IgD-negative memory B cell (primary cell): ENCODE measurements around the gene FAM32A. TPM values are rescaled to one million over a fixed set of nuclear protein-coding genes. Genes with fewer than 3 reads are reported as not detected.
A peak's percentile ranks its signal among the peaks of the same experiment; 100 is the strongest.

Experiments
- H3K27ac Mint-ChIP-seq, 3 donors: one replicate each; pipeline ENCODE4 v1.8.0; 2020 to 2022; ENCODE audit warnings: mild to moderate bottlenecking in 3 of 3, mixed read lengths in 3 of 3, moderate library complexity in 1 of 3
- H3K27me3 Mint-ChIP-seq: one replicate; pipeline ENCODE4 v1.8.0; 2021; ENCODE audit warnings: mixed read lengths
- H3K36me3 Mint-ChIP-seq: one replicate; pipeline ENCODE4 v1.8.0; 2020; ENCODE audit warnings: mild to moderate bottlenecking, mixed read lengths
- H3K4me1 Mint-ChIP-seq, 3 donors: one replicate each; pipeline ENCODE4 v1.8.0; 2020 to 2022; ENCODE audit warnings: mixed read lengths in 3 of 3, mild to moderate bottlenecking in 1 of 3
- H3K4me3 Mint-ChIP-seq, 4 donors: one replicate each; pipeline ENCODE4 v1.8.0; 2020 to 2022; ENCODE audit warnings: mild to moderate bottlenecking in 4 of 4, mixed read lengths in 4 of 4, moderate library complexity in 3 of 4
- H3K9me3 Mint-ChIP-seq, 3 donors: one replicate each; pipeline ENCODE4 v1.8.0; 2020 to 2021; ENCODE audit warnings: mixed read lengths in 3 of 3, mild to moderate bottlenecking in 1 of 3
- polyA plus RNA-seq: library from polyadenylated mRNA; unstranded; fragments of 300-500 nt; fragmentation: Illumina TruSeq; gene quantifications from one replicate; pipeline ENCODE4 v1.2.3, GENCODE V29; 2021

Gene FAM32A
- polyA plus RNA-seq, 1 donor from 2014 or later, result 123 TPM

- peak overlapping the region; percentile 71 to 96 (median 82) for H3K27ac Mint-ChIP-seq
- peaks cover 19 to 23% (median 22%) of the 10 kb centered on the region in 3 donors for H3K4me1 Mint-ChIP-seq
- no peaks in the 10 kb centered on the region for H3K9me3 Mint-ChIP-seq
- H3K36me3 Mint-ChIP-seq, result no peaks in the 10 kb centered on the region
- peak overlapping the region; percentile 96 to 100 (median 98) for H3K4me3 Mint-ChIP-seq
- no peaks in the 10 kb centered on the region for H3K27me3 Mint-ChIP-seq
Measured at GRCh38 chr19:16184665-16185122, 516 bp upstream of the FAM32A start.

DNA sequence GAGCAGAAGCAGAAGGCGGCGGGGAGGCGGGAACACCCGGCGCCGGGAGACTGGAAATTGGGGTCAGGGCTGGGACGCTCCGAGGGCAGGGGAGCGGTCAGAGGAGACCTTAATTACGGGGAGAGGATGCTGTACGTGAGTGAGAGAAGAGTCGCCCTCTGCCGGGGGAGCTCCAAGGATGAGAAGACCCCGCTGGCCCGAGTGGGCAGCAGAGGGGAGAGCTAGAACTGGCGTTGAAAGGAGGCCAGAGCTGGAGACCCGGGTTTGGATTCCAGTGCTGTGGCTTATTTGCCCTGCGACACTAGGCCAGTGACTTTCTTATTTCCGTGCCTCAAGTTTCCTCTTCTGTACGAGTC is 536 bp downstream of the FAM32A start:
- Mint-ChIP-seq H3K27ac (peak overlapping the region; percentile 71 to 96 (median 82)), H3K4me3 (peak overlapping the region; percentile 96 to 100 (median 98)), H3K4me1 (peaks cover 19 to 25% (median 23%) of the 10 kb centered on the region in 3 donors), H3K9me3 (no peaks in the 10 kb centered on the region), H3K27me3 (no peaks in the 10 kb centered on the region), H3K36me3 (no peaks in the 10 kb centered on the region)

- H3K9me3 Mint-ChIP-seq, result no peaks in the 10 kb centered on the region
- H3K4me3 Mint-ChIP-seq, result peak overlapping the region in 1 of 4 donors; percentile 21
- H3K27ac Mint-ChIP-seq, result peak overlapping the region in 1 of 3 donors; percentile 36
- no peaks in the 10 kb centered on the region for H3K36me3 Mint-ChIP-seq
- H3K4me1 Mint-ChIP-seq, result peaks cover 14 to 21% (median 16%) of the 10 kb centered on the region in 3 donors
- no peaks in the 10 kb centered on the region for H3K27me3 Mint-ChIP-seq
Measured at GRCh38 chr19:16188521-16188920, 3.3 kb downstream of the FAM32A start.

DNA sequence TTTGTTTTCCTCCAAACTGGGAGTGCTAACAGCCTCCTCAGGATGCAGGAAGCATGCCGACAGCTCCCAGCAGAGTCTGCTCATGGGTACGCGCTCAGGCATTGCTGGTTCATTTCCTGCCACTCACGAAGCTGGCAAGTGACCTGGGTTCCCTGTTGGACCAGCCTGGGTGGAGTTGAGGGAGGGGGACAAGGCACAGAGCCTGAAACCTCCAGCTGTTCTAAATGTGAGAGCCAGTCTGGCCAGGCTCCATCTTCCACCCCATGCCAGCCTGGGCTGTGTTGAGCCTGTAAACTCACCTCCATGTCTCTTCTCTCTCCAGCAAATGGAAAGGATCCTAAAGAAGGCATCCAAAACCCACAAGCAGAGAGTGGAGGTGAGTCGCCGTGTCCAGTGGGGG is 5.0 kb downstream of the FAM32A start:
- Mint-ChIP-seq H3K36me3 (peaks cover 2% of the 10 kb centered on the region), H3K4me1 (peaks cover 13 to 17% (median 14%) of the 10 kb centered on the region in 3 donors), H3K27me3 (no peaks in the 10 kb centered on the region), H3K9me3 (no peaks in the 10 kb centered on the region), H3K27ac (peak overlapping the region in 2 of 3 donors; percentile 14 to 46), H3K4me3 (peak overlapping the region in 1 of 4 donors; percentile 50)

- Mint-ChIP-seq H3K4me3 (no peak overlapping the region), H3K27me3 (no peaks in the 10 kb centered on the region), H3K27ac (no peak overlapping the region), H3K4me1 (peaks cover 10 to 14% (median 13%) of the 10 kb centered on the region in 3 donors), H3K9me3 (no peaks in the 10 kb centered on the region), H3K36me3 (peaks cover 2% of the 10 kb centered on the region)
Measured at GRCh38 chr19:16190736-16191135, 5.5 kb downstream of the FAM32A start.

GRCh38 chr19:16191216-16191908 is 6.2 kb downstream of the FAM32A start:
- peak overlapping the region in 1 of 4 donors; percentile 66 for H3K4me3 Mint-ChIP-seq
- H3K27ac Mint-ChIP-seq, result no peak overlapping the region
- peaks cover 9 to 13% (median 10%) of the 10 kb centered on the region in 3 donors for H3K4me1 Mint-ChIP-seq
- H3K36me3 Mint-ChIP-seq, result peaks cover 2% of the 10 kb centered on the region
- H3K27me3 Mint-ChIP-seq, result no peaks in the 10 kb centered on the region
- no peaks in the 10 kb centered on the region for H3K9me3 Mint-ChIP-seq

DNA sequence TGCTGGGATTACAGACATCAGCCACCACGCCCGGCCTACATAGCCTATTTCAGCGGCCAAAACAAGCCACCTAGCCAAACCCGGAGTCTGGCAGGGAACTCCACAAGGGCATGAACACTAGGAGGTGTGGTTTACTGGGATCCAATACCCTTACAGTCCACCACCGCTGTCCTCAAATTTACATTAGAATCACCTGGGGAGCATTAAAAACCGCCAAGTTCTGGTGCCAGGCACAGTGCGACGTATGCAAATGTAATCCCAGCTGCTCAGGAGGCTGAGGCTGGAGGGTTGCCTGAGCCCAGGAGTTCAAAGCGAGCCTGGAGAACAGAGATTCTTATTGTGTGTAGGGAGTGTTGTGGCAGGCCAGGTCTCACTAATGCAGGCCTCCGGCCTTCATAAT is 8.3 kb downstream of the FAM32A start:
- peak overlapping the region in 1 of 3 donors; percentile 21 for H3K27ac Mint-ChIP-seq
- peak overlapping the region in 1 of 4 donors; percentile 12 for H3K4me3 Mint-ChIP-seq
- peaks cover 2% of the 10 kb centered on the region for H3K36me3 Mint-ChIP-seq
- H3K4me1 Mint-ChIP-seq, result peaks cover 9 to 16% (median 10%) of the 10 kb centered on the region in 3 donors
- no peaks in the 10 kb centered on the region for H3K27me3 Mint-ChIP-seq
- no peaks in the 10 kb centered on the region for H3K9me3 Mint-ChIP-seq

GRCh38 chr19:16197188-16197621 is 12.0 kb downstream of the FAM32A start:
- Mint-ChIP-seq H3K4me1 (peaks cover 16 to 29% (median 26%) of the 10 kb centered on the region in 3 donors), H3K27ac (peak overlapping the region; percentile 92 to 97 (median 97)), H3K4me3 (peak overlapping the region; percentile 88 to 96 (median 92)), H3K36me3 (peaks cover 5% of the 10 kb centered on the region), H3K27me3 (no peaks in the 10 kb centered on the region), H3K9me3 (no peaks in the 10 kb centered on the region)

DNA sequence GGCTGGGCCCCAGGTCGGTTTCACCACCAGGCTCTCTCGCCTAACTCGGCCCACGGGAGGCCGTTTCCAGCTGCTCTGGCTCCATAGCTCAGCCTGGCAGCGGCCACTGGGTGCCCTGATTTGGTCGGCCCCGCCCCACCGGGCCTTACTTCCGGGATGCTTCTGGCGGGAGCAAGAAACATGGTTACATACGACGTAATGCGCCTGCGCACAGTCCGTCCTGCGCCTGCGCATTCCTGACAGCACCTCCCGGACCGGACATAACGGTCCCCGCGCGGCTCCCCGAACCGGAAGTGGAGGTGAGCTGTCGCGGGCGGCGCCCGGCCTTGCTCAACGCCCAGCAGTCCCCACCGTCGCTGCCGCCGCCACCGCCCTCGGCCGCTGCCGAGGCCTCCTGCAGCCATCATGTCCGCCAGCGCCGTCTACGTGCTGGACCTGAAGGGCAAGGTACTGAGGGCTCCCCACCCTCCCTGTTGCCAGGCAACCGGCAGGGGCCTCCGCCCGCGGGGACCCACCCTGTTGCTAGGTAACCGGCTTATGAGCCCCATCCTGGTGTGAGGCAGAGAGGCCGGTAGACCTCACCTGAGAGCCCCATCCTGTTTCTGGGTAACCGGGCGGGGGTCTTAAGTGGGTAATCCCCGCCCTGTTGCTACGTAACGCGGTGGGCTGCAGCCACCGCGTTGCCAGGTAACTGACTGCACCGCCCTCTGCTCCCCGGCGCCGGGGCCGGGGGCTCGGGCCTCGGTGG is 12.6 kb downstream of the FAM32A start, which contains the start of gene AP1M1:
AP1M1 (plus strand) TSS at position 290 of the 748 bp plus-strand sequence; CDS start at position 406, 116 bp downstream.
- Mint-ChIP-seq H3K4me3 (peak within 1 kb of the TSS; percentile 88 to 96 (median 92)), H3K36me3 (peaks cover 5% of the 10 kb centered on the region), H3K27ac (peak within 1 kb of the TSS; percentile 92 to 97 (median 97)), H3K9me3 (no peaks in the 10 kb centered on the region), H3K27me3 (no peaks in the 10 kb centered on the region), H3K4me1 (peaks cover 22 to 35% (median 29%) of the 10 kb centered on the region in 3 donors)

DNA sequence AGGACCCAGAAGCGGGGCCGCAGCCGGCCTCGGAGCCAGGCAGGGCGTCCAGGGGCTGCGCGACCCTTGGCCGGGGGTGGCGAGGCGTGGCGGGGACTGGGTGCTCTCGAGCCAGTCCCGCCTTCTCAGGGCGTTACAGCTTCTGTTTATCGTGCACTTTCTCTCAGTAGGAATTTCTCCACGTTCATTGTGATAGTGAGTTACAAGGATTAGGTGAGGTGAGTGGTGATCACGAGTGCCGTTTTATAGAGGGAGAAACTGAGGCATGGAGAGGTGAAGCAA is 13.1 kb downstream of the FAM32A start:
- Mint-ChIP-seq H3K27ac (peak overlapping the region; percentile 29 to 92 (median 90)), H3K9me3 (no peaks in the 10 kb centered on the region), H3K4me3 (peak overlapping the region; percentile 84 to 90 (median 86)), H3K27me3 (no peaks in the 10 kb centered on the region), H3K36me3 (peaks cover 5% of the 10 kb centered on the region), H3K4me1 (peaks cover 27 to 36% (median 29%) of the 10 kb centered on the region in 3 donors)

DNA sequence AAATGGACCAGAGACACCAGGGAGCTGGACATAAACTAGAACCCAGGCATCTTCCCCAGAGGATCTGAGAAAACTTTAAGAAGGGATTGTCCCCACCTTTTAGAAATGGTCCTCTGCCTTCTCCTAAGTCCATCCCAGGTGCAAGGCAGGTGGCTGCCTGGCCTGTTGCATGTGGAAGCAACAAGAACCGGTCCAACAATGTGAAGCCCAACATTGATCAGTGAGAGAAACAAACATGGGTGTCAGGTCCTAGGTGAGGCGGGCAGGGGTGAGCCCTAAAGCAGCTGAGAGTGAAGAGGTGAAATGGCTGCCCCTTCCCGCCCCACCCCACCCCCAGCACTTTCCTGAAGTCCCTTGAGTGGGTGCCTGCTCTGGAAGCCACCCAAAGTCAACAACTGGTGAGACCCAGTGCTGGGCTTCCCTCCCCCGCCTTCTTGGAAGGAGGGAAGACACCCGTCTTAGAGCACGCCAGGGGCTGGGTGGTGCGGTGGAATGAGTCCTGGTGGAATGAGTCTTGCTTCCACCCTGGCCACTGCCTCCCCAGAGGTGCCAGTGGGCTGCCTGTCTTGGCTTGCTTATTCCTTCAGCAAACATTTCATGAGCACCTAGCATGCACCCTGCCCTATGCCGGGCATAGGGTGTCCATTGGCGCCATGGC is 14.2 kb downstream of the FAM32A start:
- Mint-ChIP-seq H3K27ac (peak overlapping the region; percentile 8 to 92 (median 85)), H3K27me3 (no peaks in the 10 kb centered on the region), H3K4me1 (peaks cover 27 to 39% (median 29%) of the 10 kb centered on the region in 3 donors), H3K4me3 (peak overlapping the region in 3 of 4 donors; percentile 84 to 90 (median 88)), H3K36me3 (peaks cover 4% of the 10 kb centered on the region), H3K9me3 (no peaks in the 10 kb centered on the region)

GRCh38 chr19:16200038-16201010 is 15.1 kb downstream of the FAM32A start:
- Mint-ChIP-seq H3K4me3 (peak overlapping the region; percentile 34 to 84 (median 60)), H3K36me3 (peaks cover 3% of the 10 kb centered on the region), H3K27me3 (no peaks in the 10 kb centered on the region), H3K4me1 (peaks cover 27 to 39% (median 29%) of the 10 kb centered on the region in 3 donors), H3K9me3 (no peaks in the 10 kb centered on the region), H3K27ac (peak overlapping the region in 2 of 3 donors; percentile 54 to 85)

DNA sequence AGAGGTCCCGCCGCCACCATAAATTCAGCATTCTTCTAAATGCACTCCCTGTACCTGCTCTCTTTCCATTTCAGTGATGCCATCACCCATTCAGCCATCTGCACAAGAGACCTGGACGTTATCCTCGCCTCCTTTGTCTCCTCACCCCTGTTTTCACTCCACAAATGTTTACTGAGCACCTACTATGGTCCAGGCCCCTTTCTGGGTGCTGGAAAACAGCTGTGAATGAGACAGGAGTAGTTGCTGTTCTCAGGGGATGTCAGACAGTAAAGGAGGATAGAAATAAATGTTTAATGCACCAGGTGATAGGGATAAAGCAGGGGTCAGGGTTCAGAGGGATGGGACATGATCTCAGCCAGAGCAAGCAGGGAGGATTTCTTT is 15.8 kb downstream of the FAM32A start:
- Mint-ChIP-seq H3K9me3 (no peaks in the 10 kb centered on the region), H3K36me3 (peaks cover 3% of the 10 kb centered on the region), H3K27me3 (no peaks in the 10 kb centered on the region), H3K4me3 (peak overlapping the region in 3 of 4 donors; percentile 40 to 79 (median 77)), H3K4me1 (peaks cover 27 to 39% (median 29%) of the 10 kb centered on the region in 3 donors), H3K27ac (peak overlapping the region; percentile 54 to 77 (median 63))
